ENCODE data around the gene HCRTR1. TPM values are rescaled to one million over a fixed set of nuclear protein-coding genes. Genes with fewer than 3 reads are reported as not detected.

The HCRTR1 gene
- total and polyA plus RNA-seq, 10 of the 15 experiments (the other 5 are each of a cell fraction or from before 2014, with no cell fraction given): not detected

DNA sequence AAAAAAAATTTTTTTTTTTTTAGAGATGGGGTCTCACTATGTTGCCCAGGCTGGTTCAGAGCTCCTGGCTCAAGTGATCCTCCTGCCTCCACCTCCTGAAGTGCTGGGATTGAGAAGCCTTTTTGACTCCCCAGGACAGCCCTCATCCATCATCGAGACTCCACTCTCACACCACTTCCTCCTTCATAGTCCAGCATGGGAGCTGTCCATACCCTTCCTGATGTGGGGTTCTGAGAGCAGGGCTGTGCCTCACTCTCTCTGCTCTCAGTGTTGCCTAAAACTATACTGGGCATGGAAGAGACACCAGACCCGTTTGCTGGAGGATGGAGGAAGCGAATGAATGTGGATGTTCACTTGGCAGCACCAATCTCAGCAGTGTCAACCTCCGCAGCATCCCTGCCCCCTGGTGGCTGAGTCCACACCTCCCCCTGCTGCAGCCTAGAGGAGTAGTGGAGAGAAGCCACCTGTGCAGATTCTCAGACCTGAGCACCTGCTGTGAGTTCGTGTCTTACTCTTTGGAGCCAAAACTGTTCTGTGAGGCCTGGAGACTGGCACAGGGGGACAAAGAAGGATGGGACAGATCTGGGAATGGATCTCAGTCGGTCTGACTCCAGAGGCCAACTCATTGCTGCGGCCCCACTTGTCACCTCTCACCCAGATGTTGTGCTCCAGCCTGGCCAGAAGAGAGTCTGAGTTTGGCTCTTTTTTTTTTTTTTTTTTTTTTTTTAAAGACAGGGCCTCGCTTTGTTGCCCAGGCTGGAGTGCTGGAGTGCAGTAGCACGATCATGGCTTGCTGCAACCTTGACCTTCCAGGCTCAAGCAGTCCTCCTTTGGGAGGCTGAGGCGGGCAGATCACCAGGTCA is 23.5 kb upstream of the HCRTR1 start (continued):
- TF ChIP-seq, protein P1, sequence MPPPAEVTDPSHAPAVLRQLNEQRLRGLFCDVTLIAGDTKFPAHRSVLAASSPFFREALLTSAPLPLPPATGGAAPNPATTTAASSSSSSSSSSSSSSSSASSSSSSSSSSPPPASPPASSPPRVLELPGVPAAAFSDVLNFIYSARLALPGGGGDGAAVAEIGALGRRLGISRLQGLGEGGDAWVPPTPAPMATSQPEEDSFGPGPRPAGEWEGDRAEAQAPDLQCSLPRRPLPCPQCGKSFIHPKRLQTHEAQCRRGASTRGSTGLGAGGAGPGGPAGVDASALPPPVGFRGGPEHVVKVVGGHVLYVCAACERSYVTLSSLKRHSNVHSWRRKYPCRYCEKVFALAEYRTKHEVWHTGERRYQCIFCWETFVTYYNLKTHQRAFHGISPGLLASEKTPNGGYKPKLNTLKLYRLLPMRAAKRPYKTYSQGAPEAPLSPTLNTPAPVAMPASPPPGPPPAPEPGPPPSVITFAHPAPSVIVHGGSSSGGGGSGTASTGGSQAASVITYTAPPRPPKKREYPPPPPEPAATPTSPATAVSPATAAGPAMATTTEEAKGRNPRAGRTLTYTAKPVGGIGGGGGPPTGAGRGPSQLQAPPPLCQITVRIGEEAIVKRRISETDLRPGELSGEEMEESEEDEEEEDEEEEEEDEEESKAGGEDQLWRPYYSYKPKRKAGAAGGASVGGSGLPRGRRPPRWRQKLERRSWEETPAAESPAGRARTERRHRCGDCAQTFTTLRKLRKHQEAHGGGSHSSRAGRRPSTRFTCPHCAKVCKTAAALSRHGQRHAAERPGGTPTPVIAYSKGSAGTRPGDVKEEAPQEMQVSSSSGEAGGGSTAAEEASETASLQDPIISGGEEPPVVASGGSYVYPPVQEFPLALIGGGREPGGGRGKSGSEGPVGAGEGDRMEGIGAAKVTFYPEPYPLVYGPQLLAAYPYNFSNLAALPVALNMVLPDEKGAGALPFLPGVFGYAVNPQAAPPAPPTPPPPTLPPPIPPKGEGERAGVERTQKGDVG (CRISPR knock-in tag; IDR thresholded peaks at IDR 0.05): no peak

DNA sequence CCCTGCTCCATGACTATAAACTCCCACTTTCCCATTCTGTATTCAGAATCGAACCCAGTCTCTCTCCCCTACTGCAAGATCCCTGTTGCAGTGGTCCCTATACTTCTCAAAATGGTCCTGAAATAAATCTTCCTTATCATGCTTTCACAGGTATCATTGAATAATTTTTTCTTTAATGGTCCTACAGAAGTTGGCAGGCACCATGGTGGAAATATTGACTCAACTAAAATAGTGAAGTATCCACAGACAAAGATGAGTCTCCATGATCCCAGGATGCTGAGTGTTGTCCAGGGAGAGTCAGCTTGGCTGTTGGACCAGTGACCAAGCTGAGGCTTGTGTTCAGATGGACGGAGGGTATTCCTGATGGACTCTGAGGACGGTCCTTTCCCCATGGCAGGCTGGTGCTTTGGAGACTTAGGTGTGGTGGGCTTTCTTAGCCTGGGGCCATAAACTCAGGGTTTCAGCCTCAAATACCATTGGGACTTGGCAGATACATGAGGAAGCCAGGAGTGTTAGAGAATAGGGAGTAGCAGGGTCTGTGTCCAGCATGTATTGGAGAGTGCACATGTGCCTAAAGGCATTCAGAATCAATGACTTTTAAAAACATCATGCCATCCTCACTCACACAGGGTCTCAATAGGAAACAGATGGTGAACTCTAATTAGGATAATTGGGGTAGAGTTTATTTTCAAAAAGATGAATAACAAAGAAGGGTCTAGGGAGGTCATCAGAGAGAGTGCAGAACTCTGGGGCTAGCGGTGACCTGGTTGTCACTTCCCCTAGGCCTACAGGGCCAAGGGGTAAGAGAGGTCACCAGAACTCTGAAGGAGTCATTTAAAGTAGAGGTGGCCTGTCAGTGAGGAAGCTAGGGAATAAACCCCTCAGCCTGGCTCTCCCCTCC is 21.4 kb upstream of the HCRTR1 start:
- in situ Hi-C loops (cut with MboI) (no loop called here), intact Hi-C loops (cut with micrococcal nuclease; ENCODE audit: unreplicated experiment) (loop anchor here (2.0 kb wide), 1 partner anchor 23 kb away; no protein-coding TSS in a partner anchor)
- no peak overlapping the region for H3K27ac ChIP-seq (ENCODE audit: control insufficient read depth, insufficient read depth)
- H4K20me1 ChIP-seq (ENCODE audit: control insufficient read depth, insufficient read depth): no peaks in the 10 kb centered on the region
- ATAC-seq (no peak), DNase-seq (ENCODE audit: low read depth, low spot score) (no peak), FAIRE-seq (no peak)
- POLR2A ChIA-PET: interaction anchor here (1.1 to 2.0 kb wide), 3 partner anchors 25 to 172 kb away, joined by 3 to 8 read pairs (median 6); no protein-coding TSS in a partner anchor
- CTCF ChIA-PET: interaction anchor here (0.7 to 5.1 kb wide), 18 partner anchors 8 to 200 kb away, joined by 3 to 30 read pairs (median 6); no protein-coding TSS in a partner anchor
- TF ChIP-seq ZSCAN29 (IDR thresholded peaks at IDR 0.05): no peak
- no peak for TF ChIP-seq CREB1 (IDR thresholded peaks at IDR 0.05; ENCODE audit: low read depth)
- no peak for TF ChIP-seq STAT3 (IDR thresholded peaks at IDR 0.05; ENCODE audit: low read depth, low read length)
- no peak for TF ChIP-seq CBFB (IDR thresholded peaks at IDR 0.05; ENCODE audit: low read depth)
- TF ChIP-seq LARP7 (IDR thresholded peaks at IDR 0.05): no peak
- TF ChIP-seq CBX5 (IDR thresholded peaks at IDR 0.05; ENCODE audit: low read depth): no peak
- no peak for TF ChIP-seq ZNF384 (IDR thresholded peaks at IDR 0.05; ENCODE audit: borderline replicate concordance, low read depth, low read length)
- TF ChIP-seq CEBPZ (IDR thresholded peaks at IDR 0.05; ENCODE audit: low read depth, low read length): no peak
- no peak for TF ChIP-seq MTA3 (IDR thresholded peaks at IDR 0.05; ENCODE audit: borderline replicate concordance, low read length)
- no peak for TF ChIP-seq JUND (IDR thresholded peaks at IDR 0.05; ENCODE audit: low read depth, low read length)
- H3K27me3 ChIP-seq (replicated peaks in 1 of 2; ENCODE audit: control insufficient read depth in 2 of 2, insufficient read depth in 2 of 2, low read length in 1 of 2): no peaks in the 10 kb centered on the region
- no peak overlapping the region for H3K9ac ChIP-seq (ENCODE audit: control insufficient read depth, insufficient read depth, low read length)
- no peaks in the 10 kb centered on the region for H3K79me2 ChIP-seq (ENCODE audit: control insufficient read depth, insufficient read depth, low read length)
- no peaks in the 10 kb centered on the region; the same call in 1 of the 2 replicates for H3K4me1 ChIP-seq (ENCODE audit: control insufficient read depth, insufficient read depth, low read length)
- no peaks in the 10 kb centered on the region for H3K36me3 ChIP-seq (ENCODE audit: control insufficient read depth in 2 of 2, insufficient read depth in 2 of 2, low read length in 1 of 2)
- RAD21 ChIA-PET (ENCODE audit: unreplicated experiment): interaction anchor here (0.7 to 1.8 kb wide), 8 partner anchors 8 to 48 kb away, joined by 3 to 9 read pairs (median 4); partner anchors contain the start of gene PEF1
- no peak overlapping the region for H2AFZ ChIP-seq (ENCODE audit: control insufficient read depth, low read depth, low read length)
- H3K4me2 ChIP-seq (ENCODE audit: control insufficient read depth, insufficient read depth): no peak overlapping the region
- no TSS peak for BruUV-seq (replicated peaks)
- WGBS (ENCODE audit: insufficient coverage, insufficient replicate concordance, low lambda C conversion rate, missing lambda C conversion rate): 39% methylated on average over 4 of the region's 4 CpGs
- SMC1A ChIA-PET (ENCODE audit: uncharacterized antibody, unreplicated experiment): interaction anchor here (0.8 to 3.5 kb wide), 16 partner anchors 9 to 199 kb away, joined by 3 to 17 read pairs (median 4); no protein-coding TSS in a partner anchor
- H3K9me3 ChIP-seq (replicated peaks; ENCODE audit: control insufficient read depth, insufficient read depth, low read length): no peaks in the 10 kb centered on the region
- H3K4me3 ChIP-seq: no peak overlapping the region
